ENCODE data around the gene MYO9A. TPM values are rescaled to one million over a fixed set of nuclear protein-coding genes. Genes with fewer than 3 reads are reported as not detected.
A peak's percentile ranks its signal among the peaks of the same experiment; 100 is the strongest.

Gene MYO9A
- total RNA-seq, 1 experiment from 2014 or later: 22.6 TPM

DNA sequence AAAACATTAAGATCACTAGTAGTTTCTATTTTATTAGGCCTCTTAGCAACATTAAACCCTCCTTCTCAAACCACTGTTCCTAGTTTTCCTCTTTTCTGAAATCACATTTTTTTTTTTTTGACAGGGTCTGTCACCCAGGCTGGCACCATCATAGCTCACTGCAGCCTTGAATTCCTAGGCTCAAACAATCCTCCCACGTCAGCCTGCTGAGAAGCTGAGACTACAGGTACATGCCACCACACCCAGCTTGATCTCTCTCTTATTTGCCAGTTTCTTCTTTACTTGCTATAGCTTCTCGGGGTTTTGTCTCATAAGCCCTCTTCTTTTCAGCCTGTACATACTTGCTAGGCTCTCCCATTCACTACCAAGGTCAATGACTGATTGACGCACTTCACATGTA is 28.3 kb upstream of the MYO9A start:
- Histone ChIP-seq H3K9me3 (no peaks in the 10 kb centered on the region), H3K36me3 (no peaks in the 10 kb centered on the region), H3K27me3 (no peaks in the 10 kb centered on the region), H3K4me3 (no peak overlapping the region)
- DNase-seq: no peak

DNA sequence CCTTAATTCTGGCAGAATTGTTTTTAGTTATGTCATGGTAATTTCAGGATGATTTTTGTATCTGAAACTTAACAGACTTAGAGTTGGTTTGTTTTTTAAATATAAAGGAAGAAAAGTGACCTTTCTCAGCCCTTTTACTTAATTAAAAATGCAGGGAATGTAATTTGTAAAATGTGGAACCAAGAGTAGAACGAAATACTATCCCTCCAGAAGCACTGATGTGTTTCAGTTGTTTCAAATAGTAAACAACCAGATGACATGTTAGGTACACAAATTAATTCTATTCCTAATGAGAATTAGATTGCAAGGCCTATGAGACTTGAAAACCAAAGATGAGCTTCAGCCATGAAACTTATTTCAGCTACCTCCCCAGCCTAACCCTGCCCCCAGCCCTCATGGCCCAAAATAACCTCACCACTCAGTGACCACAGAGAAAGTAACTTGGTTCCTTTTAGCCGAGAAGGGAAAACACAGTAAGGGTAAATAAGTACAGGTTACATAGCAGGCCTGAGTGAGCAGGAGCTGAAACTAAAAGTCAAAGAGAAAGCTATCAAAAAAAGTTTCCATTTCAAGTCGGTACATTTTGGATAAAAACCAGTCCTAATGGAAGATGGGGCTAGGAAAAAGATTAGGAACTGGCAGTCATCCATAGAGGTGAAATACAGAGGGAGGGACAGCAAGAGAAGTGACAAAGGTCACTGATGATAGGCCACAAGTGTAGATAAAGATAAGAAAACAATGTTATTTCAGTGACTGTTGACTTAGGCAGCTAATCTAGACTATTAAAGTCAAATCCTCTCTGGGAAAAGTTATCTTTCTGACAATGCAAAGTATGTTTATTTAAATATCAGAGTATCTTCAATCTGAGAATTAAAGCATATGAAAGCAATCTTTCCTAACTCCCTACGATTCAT is 23.5 kb upstream of the MYO9A start:
- no peak for DNase-seq
- Histone ChIP-seq H3K36me3 (no peaks in the 10 kb centered on the region), H3K9me3 (no peaks in the 10 kb centered on the region), H3K27me3 (no peaks in the 10 kb centered on the region), H3K4me3 (no peak overlapping the region)

DNA sequence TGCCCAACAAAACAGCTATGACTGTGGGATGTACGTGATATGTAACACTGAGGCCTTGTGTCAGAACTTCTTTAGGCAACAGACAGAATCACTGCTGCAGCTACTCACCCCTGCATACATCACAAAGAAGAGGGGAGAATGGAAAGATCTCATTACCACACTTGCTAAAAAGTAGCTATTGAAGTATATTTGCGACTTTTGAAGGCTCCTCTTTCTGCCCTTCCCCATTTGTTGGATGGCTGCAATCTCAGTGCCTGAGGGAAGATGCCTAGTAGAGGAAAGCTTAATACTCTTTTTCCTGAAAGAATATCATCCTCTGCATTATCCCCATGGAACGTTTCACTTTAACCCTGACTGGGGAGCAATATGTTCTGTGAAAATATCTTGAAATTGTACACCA is 22.1 kb upstream of the MYO9A start:
- Histone ChIP-seq H3K9me3 (no peaks in the 10 kb centered on the region), H3K27me3 (no peaks in the 10 kb centered on the region), H3K36me3 (no peaks in the 10 kb centered on the region), H3K4me3 (no peak overlapping the region)
- DNase-seq: no peak

DNA sequence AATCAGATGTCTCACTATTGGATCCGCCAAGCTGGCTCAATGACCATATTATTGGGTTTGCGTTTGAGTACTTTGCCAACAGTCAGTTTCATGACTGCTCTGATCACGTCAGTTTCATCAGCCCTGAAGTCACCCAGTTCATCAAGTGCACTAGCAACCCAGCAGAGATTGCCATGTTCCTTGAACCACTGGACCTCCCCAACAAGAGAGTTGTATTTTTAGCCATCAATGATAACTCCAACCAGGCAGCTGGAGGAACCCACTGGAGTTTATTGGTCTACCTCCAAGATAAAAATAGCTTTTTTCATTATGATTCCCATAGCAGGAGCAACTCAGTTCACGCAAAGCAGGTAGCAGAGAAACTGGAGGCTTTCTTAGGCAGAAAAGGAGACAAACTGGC is 21.7 kb upstream of the MYO9A start:
- no peak overlapping the region for H3K4me3 ChIP-seq
- no peaks in the 10 kb centered on the region for H3K9me3 ChIP-seq
- no peaks in the 10 kb centered on the region for H3K36me3 ChIP-seq
- no peaks in the 10 kb centered on the region for H3K27me3 ChIP-seq
- DNase-seq: no peak

DNA sequence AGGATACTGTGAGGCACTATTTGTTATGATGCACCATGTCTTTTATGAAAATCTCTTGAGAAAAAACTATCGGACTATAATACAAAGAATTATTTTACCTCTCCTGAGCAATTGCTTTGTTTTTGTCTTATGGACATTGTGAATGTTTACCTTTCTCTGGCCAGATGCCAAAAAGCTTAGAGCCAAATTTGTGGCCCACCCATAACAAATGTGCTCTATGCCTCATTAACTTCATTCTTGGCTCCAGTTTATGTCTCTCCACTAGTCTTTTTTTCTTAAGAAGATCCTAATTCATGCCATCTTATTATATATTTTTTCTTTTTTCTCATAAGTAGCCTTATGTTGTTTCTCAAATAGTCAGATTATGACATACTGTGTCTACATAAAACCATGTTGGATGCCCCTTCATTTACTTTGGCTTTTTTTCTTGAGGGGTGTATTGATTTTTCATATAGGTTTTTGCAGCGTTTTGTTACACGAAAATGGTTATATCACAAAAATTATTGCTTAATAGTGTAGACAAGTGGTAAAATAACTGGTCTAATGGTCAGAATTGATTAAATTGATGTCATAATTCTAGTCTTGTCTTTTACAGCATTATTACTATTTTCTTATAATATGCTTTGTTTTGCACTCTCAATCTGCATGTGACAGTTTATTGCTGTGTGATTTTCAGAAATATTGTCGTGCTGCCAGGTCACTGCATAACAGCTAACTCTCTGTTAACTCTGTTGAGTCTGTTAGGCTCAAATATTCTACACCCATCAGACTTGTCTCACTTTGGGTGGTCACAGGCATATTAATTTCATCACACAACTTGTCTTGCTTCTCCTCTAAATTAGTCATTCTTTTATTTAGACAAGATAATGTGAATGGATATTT is 18.5 kb upstream of the MYO9A start:
- no peak for DNase-seq
- Histone ChIP-seq H3K36me3 (no peaks in the 10 kb centered on the region), H3K27me3 (no peaks in the 10 kb centered on the region)

DNA sequence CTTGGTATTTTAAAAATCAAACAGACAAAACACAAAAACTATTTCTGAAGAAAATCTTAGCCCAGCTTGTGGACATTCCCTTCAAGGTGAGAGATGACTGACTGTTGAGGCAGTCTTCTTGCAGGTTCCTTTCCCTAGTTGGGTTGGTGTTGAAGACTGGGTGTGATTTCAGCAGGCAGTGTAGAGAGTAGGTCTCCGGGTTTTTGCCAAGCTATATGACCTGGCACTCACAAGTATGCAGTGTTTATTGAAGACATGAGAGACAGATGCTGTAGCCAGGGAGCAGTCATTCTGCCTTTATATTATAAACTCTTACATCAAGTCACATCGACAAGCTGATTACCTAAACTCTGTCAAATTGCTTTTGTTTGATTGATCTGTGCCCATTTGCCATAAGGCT is 17.8 kb upstream of the MYO9A start:
- Histone ChIP-seq H3K27me3 (no peaks in the 10 kb centered on the region), H3K4me3 (no peak overlapping the region), H3K9me3 (no peaks in the 10 kb centered on the region), H3K36me3 (no peaks in the 10 kb centered on the region)
- peak; percentile 42 for DNase-seq

More for the DNA sequence above, 18.5 kb upstream of the MYO9A start:
- no peaks in the 10 kb centered on the region for H3K9me3 ChIP-seq
- no peak overlapping the region for H3K4me3 ChIP-seq

DNA sequence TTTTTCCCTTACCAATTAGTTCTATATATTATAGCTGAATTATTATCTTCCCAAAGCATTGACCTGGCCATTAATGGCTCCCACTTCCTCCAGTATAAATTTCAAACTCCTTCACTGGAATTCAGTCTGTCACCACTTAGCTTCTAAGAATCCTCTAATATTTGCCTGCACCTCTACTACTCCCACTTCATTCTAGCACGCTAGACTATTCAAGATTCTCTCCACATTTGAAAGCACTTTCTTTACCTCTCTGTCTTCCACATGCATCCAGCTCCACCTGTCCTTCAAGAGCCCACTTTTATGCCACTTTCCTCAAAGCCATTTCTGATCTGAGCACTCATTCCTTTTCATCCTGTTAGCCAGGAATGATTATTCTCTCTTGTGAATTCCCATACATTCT is 15.3 kb upstream of the MYO9A start:
- Histone ChIP-seq H3K36me3 (no peaks in the 10 kb centered on the region), H3K27me3 (no peaks in the 10 kb centered on the region), H3K4me3 (no peak overlapping the region), H3K9me3 (no peaks in the 10 kb centered on the region)
- no peak for DNase-seq

DNA sequence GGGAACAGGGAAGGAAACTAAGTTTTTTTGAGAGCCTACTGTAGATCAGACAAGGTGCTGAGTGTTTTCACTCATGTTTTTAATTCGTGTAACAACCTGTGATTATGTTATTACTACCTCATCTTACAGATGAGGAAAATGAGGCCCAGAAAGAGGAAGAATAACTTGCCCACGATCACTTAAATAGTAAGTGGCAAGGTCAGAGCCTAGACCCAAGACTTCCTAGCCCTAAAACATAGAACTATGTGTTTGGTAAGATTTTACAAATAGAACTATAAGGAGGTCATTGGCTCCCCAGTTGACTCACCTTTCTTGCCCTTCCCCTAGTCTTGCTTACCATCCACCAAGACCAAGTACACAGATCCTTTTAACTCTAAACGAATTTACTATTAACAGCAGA is 14.0 kb upstream of the MYO9A start:
- Histone ChIP-seq H3K27me3 (no peaks in the 10 kb centered on the region), H3K36me3 (no peaks in the 10 kb centered on the region), H3K4me3 (no peak overlapping the region), H3K9me3 (no peaks in the 10 kb centered on the region)
- DNase-seq: no peak

DNA sequence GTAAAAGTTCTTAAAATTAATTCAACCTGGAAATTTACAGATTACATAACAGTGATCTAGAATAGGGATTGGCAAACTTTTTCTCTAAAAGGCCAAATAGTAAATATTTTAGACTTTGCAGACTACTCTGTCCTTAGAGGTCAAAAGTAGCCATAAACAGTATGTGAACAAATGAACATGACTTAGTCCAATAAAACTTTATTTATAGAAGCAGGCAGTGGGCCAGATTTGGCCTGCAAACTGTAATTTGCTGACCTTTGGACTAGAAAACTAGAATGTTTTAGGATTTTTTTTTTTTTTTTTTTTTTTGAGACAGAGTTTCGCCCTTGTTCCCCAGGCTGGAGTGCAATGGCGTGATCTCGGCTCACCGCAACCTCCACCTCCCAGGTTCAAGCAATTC is 12.3 kb upstream of the MYO9A start:
- no peak for DNase-seq
- Histone ChIP-seq H3K9me3 (no peaks in the 10 kb centered on the region), H3K27me3 (no peaks in the 10 kb centered on the region)

DNA sequence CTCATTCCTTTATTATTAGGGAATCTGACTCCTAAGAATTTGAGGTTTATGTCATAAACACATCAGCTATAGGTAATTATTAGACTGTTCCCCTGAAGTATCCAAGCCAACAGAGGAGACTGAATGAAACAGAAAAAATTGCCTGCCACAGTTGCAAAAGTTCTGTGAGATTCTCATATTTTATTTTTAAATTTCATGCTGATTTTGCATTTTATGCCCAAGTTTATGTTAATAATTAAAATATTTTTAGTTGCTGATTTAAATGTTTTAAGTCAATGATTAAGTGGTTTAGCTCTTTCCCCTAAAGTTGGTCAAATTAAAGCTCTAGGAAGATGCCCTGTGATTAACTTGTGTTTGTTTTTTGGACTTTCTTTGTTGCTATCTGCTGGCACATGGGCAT is 10.4 kb upstream of the MYO9A start:
- no peak overlapping the region for H3K4me3 ChIP-seq
- no peaks in the 10 kb centered on the region for H3K36me3 ChIP-seq
- H3K27me3 ChIP-seq: no peaks in the 10 kb centered on the region
- H3K9me3 ChIP-seq: no peaks in the 10 kb centered on the region
- no peak for DNase-seq

More for the DNA sequence above, 12.3 kb upstream of the MYO9A start:
- no peak overlapping the region for H3K4me3 ChIP-seq
- no peaks in the 10 kb centered on the region for H3K36me3 ChIP-seq

DNA sequence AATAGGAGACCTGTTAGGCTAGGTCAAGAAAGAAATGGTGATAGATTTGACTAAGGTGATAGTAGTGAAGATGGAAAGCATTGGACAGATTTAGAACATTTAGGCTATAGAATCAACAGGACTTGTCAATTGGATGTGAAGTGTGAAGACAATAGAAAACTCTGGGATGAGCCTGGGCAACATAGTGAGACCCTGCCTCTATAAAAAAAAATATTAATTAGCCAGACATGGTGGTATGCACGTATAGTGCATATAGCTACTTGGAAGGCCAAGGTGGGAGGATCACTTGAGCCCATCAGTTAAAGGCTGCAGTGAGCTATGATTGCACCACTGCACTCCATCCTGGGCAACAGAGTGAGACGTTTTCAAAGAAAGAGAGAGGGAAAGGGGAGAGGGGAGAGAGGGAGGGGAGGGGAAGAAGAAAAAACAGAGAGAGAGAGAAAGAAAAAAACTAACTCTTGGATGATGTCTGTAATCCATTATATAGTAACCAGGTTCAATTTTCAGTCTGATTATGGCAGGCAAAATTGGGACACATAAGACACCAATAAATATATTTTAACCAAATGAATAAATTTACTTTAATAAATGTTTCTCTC is 9.9 kb upstream of the MYO9A start:
- no peak for DNase-seq
- Histone ChIP-seq H3K4me3 (no peak overlapping the region), H3K36me3 (no peaks in the 10 kb centered on the region), H3K27me3 (no peaks in the 10 kb centered on the region), H3K9me3 (no peaks in the 10 kb centered on the region)

DNA sequence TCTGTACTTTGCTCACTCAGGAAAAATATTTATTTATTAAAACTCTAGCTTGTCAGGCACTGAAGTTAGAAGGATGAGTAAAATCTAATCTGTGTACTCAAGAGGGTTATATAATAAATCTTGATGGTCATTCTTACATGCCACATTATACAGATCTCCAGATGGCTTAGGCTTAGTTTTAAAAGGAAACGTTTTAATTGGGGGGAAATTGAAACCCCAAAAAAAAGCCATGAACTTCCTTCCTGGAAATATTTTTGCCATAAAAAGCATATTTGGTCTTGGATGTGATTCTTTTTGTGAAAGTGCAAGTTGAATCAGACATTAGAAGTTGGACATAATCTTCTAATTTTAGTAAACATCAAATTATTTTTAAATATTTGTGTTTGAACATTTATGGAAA is 6.3 kb upstream of the MYO9A start:
- Histone ChIP-seq H3K36me3 (no peaks in the 10 kb centered on the region), H3K9me3 (no peaks in the 10 kb centered on the region), H3K4me3 (no peak overlapping the region), H3K27me3 (no peaks in the 10 kb centered on the region)
- DNase-seq: no peak

DNA sequence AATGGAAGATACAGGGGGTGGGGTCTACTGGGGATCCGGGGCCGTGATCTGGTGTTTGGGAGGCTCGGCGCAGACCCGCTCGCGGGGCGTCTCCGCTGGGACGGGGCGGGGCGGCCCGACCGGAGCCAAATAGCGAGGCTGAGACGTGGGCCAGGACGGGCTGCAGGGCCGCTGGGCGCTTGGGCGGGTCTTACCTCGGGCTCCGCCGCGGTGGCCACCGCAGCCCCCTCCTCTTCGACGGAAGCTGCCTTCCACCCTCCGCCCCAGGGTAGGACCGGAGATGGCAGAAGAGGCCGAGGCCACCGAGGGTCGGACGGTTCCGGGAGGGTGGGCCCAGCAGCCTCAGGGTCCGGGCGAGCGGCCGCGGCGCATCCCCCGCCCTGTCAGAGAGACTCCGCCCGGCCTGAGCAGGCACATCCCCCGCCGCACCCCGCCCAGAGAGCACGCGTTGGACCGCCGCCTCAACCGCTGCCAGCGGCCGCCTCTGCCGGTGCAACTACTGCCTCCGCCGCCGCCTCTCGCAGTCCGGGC is 399 bp downstream of the MYO9A start:
- peak overlapping the region; percentile 79 for H3K4me3 ChIP-seq
- DNase-seq: peak; percentile 88
- H3K9me3 ChIP-seq: no peaks in the 10 kb centered on the region
- no peaks in the 10 kb centered on the region for H3K36me3 ChIP-seq
- H3K27me3 ChIP-seq: no peaks in the 10 kb centered on the region

DNA sequence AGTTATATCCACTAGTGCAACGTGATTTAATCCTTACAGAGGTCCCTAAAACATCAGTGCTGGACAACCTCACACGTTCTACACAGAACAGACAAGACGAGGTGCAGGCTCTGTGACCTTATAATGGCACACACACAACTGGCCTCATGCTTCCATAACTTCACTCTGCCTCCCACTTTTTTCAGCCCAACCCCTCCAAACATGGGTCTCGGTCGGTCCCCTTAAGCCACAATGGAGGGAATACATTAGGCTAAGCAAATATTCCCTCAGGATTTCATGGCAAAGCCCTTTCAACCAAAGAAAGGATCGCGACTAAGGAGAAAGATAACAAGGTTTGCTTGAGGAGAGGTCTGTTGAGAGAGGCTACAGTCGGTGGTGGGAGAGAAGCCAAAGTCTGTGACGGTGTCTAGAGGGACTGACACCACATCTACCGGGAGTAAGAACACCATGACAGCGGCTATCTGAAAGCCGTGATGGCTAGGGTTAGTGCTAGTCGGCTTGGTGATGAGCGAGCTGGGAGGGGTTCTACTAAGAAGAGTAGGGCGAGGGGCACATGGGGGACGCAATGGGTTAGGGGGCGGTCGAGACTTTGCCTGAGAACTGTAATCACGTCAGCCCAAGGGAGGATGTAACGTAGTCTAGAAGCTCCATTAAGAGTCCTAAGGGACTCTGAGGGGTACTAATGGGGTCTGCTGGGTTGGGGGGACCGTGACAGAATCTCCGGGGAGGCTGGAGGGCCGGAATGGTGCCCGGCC is 1.0 kb downstream of the MYO9A start:
- H3K9me3 ChIP-seq: no peaks in the 10 kb centered on the region
- peak overlapping the region; percentile 79 for H3K4me3 ChIP-seq
- peak; percentile 18 for DNase-seq
- H3K36me3 ChIP-seq: no peaks in the 10 kb centered on the region
- no peaks in the 10 kb centered on the region for H3K27me3 ChIP-seq

DNA sequence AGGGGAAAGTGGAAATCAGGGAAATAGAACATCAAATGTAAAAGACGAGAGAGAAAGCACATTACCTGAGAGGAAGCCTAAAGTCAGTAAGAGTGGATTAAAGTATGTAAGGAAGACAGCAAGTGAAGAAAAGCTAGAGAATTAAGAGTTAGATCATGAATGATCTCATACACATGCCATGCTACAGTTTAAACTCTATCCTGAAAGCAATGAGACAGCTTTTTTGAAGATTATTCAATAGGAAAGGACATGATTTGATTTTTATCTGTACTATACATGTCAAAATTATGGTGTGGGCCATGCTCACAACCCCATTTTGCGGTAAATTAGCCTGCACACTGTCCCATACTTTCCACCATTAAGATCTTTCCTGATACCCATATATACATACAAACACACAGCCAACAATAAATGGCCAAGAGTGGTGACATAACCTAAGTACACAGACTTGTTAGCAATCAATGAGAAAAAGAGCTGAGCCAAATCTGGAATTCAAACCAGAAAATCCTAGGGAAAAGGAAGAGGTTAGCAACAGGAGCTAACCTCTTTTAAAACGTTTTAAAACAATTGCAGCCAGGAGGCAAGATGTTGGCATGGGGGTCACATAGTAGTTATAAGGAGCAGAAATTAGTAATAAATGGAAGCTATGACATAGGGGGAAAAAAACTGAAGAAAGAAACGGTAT is 4.5 kb downstream of the MYO9A start:
- H3K9me3 ChIP-seq: no peaks in the 10 kb centered on the region
- H3K27me3 ChIP-seq: no peaks in the 10 kb centered on the region
- DNase-seq: no peak

DNA sequence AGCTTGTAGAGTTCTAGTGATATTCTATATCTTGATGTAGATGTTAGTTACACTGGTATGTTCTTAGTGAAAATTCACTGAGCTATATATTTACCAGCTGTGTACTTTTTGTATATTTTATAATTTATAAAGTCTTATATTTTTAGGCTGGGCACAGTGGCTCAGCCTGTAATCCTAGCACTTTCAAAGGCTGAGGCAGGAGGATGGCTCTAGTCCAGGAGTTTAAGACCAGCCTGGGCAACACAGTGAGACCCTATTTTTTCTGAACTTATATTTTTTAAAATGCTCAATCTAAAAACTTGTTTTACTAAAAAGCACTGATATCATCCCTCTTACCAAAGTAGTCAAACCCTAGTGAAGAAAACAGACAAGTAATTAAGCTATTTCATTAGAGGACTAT is 5.1 kb downstream of the MYO9A start:
- H3K27me3 ChIP-seq: no peaks in the 10 kb centered on the region
- no peaks in the 10 kb centered on the region for H3K36me3 ChIP-seq
- H3K9me3 ChIP-seq: no peaks in the 10 kb centered on the region
- DNase-seq: no peak
- H3K4me3 ChIP-seq: no peak overlapping the region

More for the DNA sequence above, 4.5 kb downstream of the MYO9A start:
- no peak overlapping the region for H3K4me3 ChIP-seq
- no peaks in the 10 kb centered on the region for H3K36me3 ChIP-seq

All from MG63 (cell line).